ENCODE results near the gene ATP6V0C.

DNA sequence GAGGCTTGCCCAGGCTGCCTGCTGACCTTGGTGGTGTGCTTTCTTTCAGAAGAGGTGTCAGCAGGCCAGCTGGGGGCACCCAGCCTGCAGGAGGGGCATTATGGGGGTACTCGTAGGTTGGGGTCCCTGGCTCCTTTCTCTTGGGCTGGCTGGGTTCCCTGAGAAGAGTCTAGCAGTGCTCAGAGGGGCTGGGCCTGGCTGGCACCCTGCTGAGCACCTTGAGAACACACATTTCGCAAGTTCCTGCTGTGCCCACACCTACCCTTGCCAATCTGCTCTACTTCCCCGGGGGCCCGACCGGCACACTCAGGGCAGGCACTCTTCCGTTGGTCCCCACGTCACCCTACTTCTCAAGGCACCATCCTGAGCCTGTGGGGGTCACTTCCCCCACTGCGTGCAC is 12.4 kb downstream of the ATP6V0C start:
- TF ChIP-seq GATA2 (IDR thresholded peaks at IDR 0.05; ENCODE audit: low read depth, low read length) (no peak), GATA3 (IDR thresholded peaks at IDR 0.05; ENCODE audit: low read depth, low read length) (no peak)

All from SH-SY5Y (cell line).